GM12864 (cell line): ENCODE results near the gene SH3RF1.
"Not testable (repeated sequence)": the region's sequence is repeated elsewhere in the genome, so short reads cannot be mapped to it uniquely, and the experiment has no call there.

Source experiments
- DNase-seq: peaks from one replicate; pipeline ENCODE4 v3.0.0-alpha.2; 2011; ENCODE audit warnings: low read depth
- H3K4me3 ChIP-seq: 2 replicates; pipeline ENCODE4 v1.5.1; 2011; ENCODE audit warnings: mild to moderate bottlenecking, low read depth, low read length, control low read depth
- TF ChIP-seq, protein P1 (sequence below): IDR thresholded peaks from 2 replicates; pipeline ENCODE4 v1.5.1; 2011; ENCODE audit warnings: low read depth, mild to moderate bottlenecking, moderate library complexity, low read length, control low read depth, inconsistent platforms; ENCODE audit errors: missing control alignments

Gene SH3RF1

DNA sequence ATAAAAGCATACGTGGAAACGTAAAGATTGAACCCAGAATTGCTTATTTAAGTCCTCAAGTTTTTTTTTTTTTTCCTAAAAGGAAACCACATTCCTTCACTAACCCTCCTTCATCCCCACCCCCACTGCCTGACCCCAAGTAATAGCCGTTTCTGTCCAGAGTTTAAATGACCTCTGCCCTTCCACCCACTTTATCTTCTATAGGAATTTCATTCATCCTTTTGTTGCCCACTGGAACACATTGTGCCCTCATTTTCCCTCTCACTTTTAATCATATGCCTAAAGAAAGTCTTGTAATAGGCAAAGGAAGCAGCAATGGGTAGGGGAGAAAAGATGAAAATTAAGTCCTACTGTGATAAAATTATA lies 62.7 kb downstream of the SH3RF1 start:
- H3K4me3 ChIP-seq: no peak overlapping the region
- DNase-seq: no peak
- TF ChIP-seq, protein P1, sequence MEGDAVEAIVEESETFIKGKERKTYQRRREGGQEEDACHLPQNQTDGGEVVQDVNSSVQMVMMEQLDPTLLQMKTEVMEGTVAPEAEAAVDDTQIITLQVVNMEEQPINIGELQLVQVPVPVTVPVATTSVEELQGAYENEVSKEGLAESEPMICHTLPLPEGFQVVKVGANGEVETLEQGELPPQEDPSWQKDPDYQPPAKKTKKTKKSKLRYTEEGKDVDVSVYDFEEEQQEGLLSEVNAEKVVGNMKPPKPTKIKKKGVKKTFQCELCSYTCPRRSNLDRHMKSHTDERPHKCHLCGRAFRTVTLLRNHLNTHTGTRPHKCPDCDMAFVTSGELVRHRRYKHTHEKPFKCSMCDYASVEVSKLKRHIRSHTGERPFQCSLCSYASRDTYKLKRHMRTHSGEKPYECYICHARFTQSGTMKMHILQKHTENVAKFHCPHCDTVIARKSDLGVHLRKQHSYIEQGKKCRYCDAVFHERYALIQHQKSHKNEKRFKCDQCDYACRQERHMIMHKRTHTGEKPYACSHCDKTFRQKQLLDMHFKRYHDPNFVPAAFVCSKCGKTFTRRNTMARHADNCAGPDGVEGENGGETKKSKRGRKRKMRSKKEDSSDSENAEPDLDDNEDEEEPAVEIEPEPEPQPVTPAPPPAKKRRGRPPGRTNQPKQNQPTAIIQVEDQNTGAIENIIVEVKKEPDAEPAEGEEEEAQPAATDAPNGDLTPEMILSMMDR: no peak

DNA sequence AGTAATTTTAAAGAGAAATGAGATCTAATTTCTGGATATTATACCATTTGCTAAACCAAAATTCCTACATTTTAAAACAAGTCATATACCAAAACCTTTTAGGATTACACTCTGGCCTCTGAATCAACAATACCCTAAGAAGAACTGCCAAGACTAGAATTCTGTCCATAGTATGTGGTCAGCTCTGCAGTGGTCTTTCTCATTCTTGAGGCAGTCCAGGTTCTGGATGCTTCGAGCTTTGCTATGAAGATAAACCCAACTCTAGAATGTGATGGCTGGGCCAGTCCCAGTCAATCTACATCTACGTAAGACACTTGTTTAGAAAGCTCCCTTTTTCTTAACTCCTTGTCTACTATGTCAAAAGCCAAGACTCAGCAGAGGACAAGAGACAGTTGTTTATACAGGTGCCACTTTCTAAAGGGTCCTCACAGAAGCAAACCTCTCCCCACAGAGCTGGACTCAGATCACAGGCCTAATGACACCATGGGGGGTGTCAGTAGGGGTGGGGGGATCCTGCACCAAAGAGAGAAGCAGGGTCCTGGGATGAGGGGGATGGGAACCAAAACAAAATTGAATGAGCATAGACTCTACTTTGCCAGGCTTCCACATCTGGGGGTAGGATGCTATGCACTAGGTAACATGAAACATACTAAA lies 63.2 kb downstream of the SH3RF1 start:
- TF ChIP-seq, protein P1: no peak
- DNase-seq: no peak
- no peak overlapping the region for H3K4me3 ChIP-seq

DNA sequence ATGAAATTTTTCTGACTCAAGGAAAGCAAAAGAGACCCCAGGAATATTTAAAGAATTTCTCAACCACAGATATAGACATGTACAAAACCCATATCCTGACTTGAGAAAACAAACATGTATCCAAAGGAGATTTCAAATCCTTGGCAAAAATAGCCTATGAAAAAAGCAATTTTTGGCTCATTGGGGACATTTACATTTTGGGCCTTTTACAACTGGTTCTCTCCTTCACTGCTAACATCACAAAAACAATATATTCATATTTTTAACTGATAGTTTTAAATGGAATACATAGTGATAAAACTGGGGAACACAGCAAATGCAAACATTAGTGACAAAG lies 65.0 kb downstream of the SH3RF1 start:
- TF ChIP-seq, protein P1: no peak
- H3K4me3 ChIP-seq: no peak overlapping the region
- DNase-seq: no peak

DNA sequence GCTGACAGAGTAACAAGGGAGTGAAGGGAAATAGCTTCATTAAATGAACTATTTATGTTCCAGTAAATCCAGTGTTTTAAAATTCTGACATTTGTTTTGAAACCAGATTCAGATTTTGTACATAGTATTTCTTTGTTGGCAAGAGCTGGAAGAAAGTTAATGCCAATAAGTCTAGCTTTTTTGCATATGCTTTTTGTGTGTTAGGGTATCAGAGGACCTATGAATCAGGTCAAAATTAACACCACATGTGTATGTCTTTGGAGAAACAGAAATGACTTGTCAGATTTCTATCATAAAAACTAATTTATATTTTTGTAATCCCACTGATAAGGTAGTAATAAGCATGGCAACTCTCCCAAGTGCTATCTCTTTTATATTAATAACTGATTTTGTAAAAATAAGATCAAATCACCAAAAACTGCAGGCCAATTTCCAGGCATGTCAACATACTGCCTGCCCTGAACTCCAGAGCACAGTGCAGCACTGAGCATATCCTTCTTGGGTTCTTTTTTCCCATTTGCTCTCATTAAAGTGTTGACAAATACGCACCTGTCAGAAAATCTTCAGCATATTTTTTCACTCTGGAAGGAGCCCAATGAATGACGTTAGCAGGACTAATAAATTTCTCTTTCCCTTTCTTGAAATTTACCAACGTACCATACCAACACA lies 65.5 kb downstream of the SH3RF1 start:
- TF ChIP-seq, protein P1: no peak

DNA sequence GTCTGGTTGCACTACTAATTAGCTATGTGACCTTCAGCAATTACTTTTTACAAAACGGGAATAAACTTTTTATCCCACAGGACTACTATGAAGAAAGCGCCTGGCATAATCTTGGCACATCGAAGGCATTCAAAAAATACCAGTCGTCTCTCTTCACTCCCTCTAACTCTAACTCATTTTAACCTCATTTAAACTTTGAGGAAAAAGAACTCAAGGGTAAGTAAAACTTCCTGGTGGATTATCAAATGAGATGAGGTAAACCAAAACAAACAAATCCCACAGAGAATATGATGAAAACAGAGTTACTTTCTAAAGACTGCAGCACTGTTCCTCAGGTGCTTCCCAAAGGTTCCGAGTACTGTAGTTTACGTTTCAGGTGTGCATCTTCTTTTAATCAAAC lies 66.9 kb downstream of the SH3RF1 start:
- TF ChIP-seq, protein P1: no peak
- DNase-seq: no peak
- H3K4me3 ChIP-seq: no peak overlapping the region

More for the DNA sequence above, 65.5 kb downstream of the SH3RF1 start:
- H3K4me3 ChIP-seq: no peak overlapping the region
- DNase-seq: no peak

DNA sequence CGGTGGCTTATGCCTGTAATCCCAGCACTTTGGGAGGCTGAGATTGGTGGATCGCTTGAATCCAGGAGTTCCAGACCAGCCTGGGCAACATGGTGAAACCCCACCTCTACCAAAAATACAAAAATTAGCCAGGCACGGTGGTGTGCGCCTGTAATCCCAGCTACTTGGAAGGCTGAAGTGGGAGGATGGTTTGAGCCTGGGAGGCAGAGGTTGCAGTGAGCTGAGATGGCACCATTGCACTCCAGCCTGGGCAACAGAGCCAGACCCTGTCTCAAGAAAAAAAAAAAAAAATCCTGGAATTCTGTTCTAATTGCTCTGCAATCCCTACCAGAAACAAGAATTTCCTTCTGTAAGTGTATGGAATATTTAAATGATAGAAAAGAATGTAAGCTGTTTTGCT lies 67.5 kb downstream of the SH3RF1 start:
- not testable (repeated sequence) for H3K4me3 ChIP-seq, DNase-seq

DNA sequence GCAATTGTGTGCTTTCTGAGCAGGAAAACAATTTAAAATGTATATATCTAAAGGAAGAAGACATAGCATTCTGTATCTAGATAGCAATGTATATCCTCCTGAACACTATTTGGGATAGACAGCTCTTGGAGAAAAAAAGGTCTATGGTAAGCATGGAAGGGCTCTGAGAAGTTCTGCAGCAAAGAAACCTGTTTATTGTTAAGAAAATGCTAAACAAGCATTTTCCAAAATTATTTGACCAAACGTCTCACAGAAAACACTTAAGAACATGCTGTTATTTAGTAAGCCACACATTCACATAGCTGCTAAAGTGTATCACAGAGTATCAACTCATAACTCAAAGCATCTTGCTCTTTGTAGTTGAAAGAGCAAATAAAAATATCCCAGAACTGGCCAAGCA lies 67.9 kb downstream of the SH3RF1 start:
- DNase-seq: no peak
- TF ChIP-seq, protein P1: no peak
- no peak overlapping the region for H3K4me3 ChIP-seq
